ENCODE results near the gene ACOXL. TPM values are rescaled to one million over a fixed set of nuclear protein-coding genes. Genes with fewer than 3 reads are reported as not detected.

The ACOXL gene
- total and polyA plus RNA-seq, 4 donors: 0.13 TPM; not detected in 3

DNA sequence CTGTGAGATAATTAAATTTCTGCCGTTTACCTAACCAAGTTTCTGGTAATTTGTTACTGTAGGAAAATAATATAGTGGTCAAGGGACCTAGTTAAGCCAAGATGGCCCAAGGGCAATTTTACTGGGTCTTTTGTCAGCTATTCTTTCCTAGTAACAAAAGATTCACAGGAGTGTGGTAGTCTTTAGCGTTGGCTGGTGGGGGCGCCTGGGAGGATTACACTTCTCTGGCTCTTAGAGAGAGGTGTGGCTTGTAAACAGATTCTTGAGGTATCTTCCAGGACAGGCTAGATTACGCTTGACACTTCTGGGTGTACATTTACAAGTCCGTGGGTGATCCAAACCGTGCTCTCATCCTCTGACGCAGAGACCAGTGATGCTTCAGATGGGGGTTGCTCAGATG, 3.3 kb upstream of the ACOXL start:
- H3K4me1 ChIP-seq (ENCODE audit: control insufficient read depth in 1 of 2, insufficient read depth in 2 of 2, low read length in 2 of 2): no peaks in the 10 kb centered on the region

DNA sequence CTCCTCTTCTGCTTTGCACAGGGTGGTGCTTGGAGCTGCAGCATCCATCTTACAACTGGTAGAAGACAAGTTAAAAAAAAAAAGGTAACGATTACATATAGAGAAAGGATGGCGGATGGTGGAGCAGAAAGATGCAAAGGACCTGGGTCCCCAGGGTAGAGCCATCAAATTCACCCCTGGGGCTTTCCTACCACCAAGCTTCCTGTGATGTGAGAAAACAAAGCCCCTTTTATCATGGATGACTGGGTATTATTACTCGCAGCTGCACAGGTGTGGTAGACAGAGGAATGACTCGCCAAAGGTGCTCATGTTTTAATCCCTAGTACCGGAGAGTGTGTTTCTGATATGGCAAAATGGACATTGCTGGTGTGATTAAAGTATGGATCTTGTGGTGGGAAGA, 1.3 kb upstream of the ACOXL start:
- 92 to 97% methylated on average over 5 of the region's 5 CpGs for WGBS, 2 donors
- H3K9me3 ChIP-seq (ENCODE audit: control insufficient read depth, low read length): no peaks in the 10 kb centered on the region
- no peaks in the 10 kb centered on the region for H3K4me1 ChIP-seq (ENCODE audit: control insufficient read depth in 1 of 2, insufficient read depth in 2 of 2, low read length in 2 of 2)
- intact Hi-C loops (cut with DNase I): no loop called here
- no peaks in the 10 kb centered on the region for H3K36me3 ChIP-seq (ENCODE audit: control insufficient read depth in 1 of 2, insufficient read depth in 2 of 2, low read length in 1 of 2)
- ATAC-seq (ENCODE audit: low FRiP score) (no peak), DNase-seq (no peak)
- H3K27me3 ChIP-seq (ENCODE audit: control insufficient read depth in 1 of 2, insufficient read depth in 2 of 2, low read length in 1 of 2): no peaks in the 10 kb centered on the region
- no peak overlapping the region for H3K4me3 ChIP-seq (ENCODE audit: low read length in 2 of 2)
- no peak overlapping the region for H3K27ac ChIP-seq (ENCODE audit: low read depth in 1 of 2, low read length in 2 of 2)

More for the DNA sequence above, 3.3 kb upstream of the ACOXL start:
- Histone ChIP-seq H3K9me3 (ENCODE audit: control insufficient read depth, low read length) (no peaks in the 10 kb centered on the region), H3K4me3 (ENCODE audit: low read length in 2 of 2) (no peak overlapping the region), H3K36me3 (ENCODE audit: control insufficient read depth in 1 of 2, insufficient read depth in 2 of 2, low read length in 1 of 2) (no peaks in the 10 kb centered on the region), H3K27me3 (ENCODE audit: control insufficient read depth in 1 of 2, insufficient read depth in 2 of 2, low read length in 1 of 2) (no peaks in the 10 kb centered on the region), H3K27ac (ENCODE audit: low read depth in 1 of 2, low read length in 2 of 2) (no peak overlapping the region)
- WGBS, 2 donors: 90 to 93% methylated on average over 7 of the region's 7 CpGs
- intact Hi-C loops (cut with DNase I): no loop called here
- DNase-seq (no peak), ATAC-seq (ENCODE audit: low FRiP score) (no peak)

DNA sequence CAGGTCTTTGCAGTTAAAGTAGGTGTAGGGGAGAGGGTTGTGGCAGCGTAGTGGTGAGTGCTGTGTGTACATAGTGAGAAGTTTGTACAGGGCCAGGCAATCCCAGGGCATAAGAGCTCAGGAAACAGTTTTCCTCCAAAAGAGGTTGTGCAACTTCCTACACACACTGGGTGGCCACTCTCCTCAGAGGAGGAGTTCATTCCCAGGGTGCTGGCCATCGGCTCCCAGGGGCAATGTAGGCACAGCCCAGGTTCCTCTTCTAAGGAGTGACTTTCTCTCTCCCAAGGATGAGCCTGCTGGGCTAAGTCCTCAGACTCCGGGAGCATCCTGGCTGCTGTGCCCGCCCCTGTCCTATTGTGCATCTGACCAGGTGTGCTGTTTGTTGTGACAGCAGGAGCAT, 3.0 kb downstream of the ACOXL start:
- Histone ChIP-seq H3K36me3 (ENCODE audit: control insufficient read depth in 1 of 2, insufficient read depth in 2 of 2, low read length in 1 of 2) (no peaks in the 10 kb centered on the region), H3K4me3 (ENCODE audit: low read length in 2 of 2) (no peak overlapping the region), H3K27me3 (ENCODE audit: control insufficient read depth in 1 of 2, insufficient read depth in 2 of 2, low read length in 1 of 2) (no peaks in the 10 kb centered on the region), H3K9me3 (ENCODE audit: control insufficient read depth, low read length) (peaks cover 3% of the 10 kb centered on the region), H3K27ac (ENCODE audit: low read depth in 1 of 2, low read length in 2 of 2) (no peak overlapping the region), H3K4me1 (ENCODE audit: control insufficient read depth in 1 of 2, insufficient read depth in 2 of 2, low read length in 2 of 2) (no peaks in the 10 kb centered on the region)
- no peak for ATAC-seq (ENCODE audit: low FRiP score)
- WGBS, 2 donors: 68 to 81% methylated on average over 4 of the region's 4 CpGs
- intact Hi-C loops (cut with DNase I): no loop called here
- DNase-seq: no peak

DNA sequence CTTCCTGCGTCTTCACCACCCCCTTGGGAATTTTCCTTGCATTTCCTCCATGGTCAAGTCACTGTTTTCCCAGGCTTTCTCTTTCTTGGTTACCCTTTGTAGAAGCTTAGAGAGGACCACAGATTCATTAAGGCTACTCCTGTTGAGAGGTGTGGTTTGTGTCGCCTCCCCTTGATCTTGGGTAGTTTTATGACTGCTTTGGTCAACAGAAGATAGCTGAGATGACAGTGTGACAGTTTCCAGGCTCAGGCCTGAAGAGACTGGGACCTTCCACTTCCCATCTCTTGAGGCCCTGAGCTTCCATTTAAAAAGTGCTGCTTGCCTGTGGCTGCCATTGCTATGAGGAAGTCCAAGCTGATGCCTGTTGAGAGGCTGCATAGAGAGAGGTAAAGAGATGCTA, 5.4 kb downstream of the ACOXL start:
- DNase-seq: no peak
- H3K27me3 ChIP-seq (ENCODE audit: control insufficient read depth in 1 of 2, insufficient read depth in 2 of 2, low read length in 1 of 2): peaks cover 0 to 3% of the 10 kb centered on the region in 2 donors
- WGBS, 2 donors: 94 to 96% methylated on average over 2 of the region's 2 CpGs

DNA sequence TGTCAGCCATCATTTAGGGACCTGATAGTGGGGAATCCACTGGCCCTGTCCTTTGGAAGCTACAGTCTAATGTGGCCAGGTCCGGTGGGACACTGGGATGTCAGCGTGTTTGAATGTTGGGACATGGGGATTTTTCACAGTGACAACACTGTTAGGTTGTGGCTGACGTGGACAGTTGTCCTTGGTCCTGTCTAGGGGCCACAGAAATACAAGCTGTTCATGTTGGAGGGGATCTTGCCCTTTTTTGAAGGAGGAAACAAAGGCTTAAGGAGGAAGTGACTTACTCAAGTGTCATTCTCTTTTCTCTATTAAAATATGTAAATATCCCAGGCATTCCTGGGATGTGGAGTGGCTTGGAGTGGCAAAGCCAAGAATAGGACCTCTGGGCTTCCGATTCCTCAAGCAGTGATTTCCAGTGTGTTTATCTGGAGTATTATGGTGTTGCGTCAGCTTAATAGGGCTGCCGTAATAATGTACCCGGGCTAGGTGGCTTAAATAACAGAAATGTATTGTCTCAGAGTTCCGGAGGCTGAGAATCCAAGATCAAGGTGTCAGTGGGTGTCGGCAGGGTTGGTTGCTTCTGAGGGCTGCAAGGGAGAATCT, 8.5 kb downstream of the ACOXL start:
- peaks cover 0 to 3% of the 10 kb centered on the region in 2 donors for H3K27me3 ChIP-seq (ENCODE audit: control insufficient read depth in 1 of 2, insufficient read depth in 2 of 2, low read length in 1 of 2)
- H3K36me3 ChIP-seq (ENCODE audit: control insufficient read depth in 1 of 2, insufficient read depth in 2 of 2, low read length in 1 of 2): no peaks in the 10 kb centered on the region
- no peak overlapping the region for H3K27ac ChIP-seq (ENCODE audit: low read depth in 1 of 2, low read length in 2 of 2)
- peaks cover 3% of the 10 kb centered on the region for H3K9me3 ChIP-seq (ENCODE audit: control insufficient read depth, low read length)
- DNase-seq (no peak), ATAC-seq (ENCODE audit: low FRiP score) (no peak)
- H3K4me1 ChIP-seq (ENCODE audit: control insufficient read depth in 1 of 2, insufficient read depth in 2 of 2, low read length in 2 of 2): no peaks in the 10 kb centered on the region
- intact Hi-C loops (cut with DNase I): no loop called here
- no peak overlapping the region for H3K4me3 ChIP-seq (ENCODE audit: low read length in 2 of 2)
- 92 to 94% methylated on average over 9 of the region's 9 CpGs for WGBS, 2 donors

More for the DNA sequence above, 5.4 kb downstream of the ACOXL start:
- Histone ChIP-seq H3K9me3 (ENCODE audit: control insufficient read depth, low read length) (peaks cover 3% of the 10 kb centered on the region), H3K27ac (ENCODE audit: low read depth in 1 of 2, low read length in 2 of 2) (no peak overlapping the region), H3K36me3 (ENCODE audit: control insufficient read depth in 1 of 2, insufficient read depth in 2 of 2, low read length in 1 of 2) (no peaks in the 10 kb centered on the region), H3K4me3 (ENCODE audit: low read length in 2 of 2) (no peak overlapping the region), H3K4me1 (ENCODE audit: control insufficient read depth in 1 of 2, insufficient read depth in 2 of 2, low read length in 2 of 2) (no peaks in the 10 kb centered on the region)
- no peak for ATAC-seq (ENCODE audit: low FRiP score)
- intact Hi-C loops (cut with DNase I): no loop called here

DNA sequence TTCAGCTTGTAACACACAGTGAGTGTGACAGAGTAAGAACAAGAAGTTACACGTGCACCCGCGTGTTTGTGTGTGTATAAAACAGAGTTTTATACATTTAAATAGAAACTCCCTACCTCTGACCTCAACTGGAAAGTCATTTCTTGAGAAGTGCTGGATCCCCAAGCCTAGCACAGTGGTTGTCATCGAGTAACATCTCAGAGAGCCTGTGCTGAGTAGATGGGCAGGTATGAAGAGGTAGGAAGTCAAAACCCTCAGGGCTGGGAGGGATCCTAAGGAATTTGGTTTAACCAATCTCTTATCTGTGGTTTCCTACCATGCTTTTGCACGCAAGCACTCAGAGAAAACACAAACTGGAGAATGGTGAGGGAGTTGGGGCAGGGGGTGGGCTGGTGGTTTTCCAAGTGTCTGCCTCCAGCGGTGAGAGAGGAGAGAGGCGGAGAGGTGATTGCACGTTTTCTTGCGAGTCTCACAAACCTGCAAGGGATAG, 9.2 kb downstream of the ACOXL start:
- no peaks in the 10 kb centered on the region for H3K4me1 ChIP-seq (ENCODE audit: control insufficient read depth in 1 of 2, insufficient read depth in 2 of 2, low read length in 2 of 2)
- H3K27ac ChIP-seq (ENCODE audit: low read depth in 1 of 2, low read length in 2 of 2): no peak overlapping the region
- ATAC-seq (ENCODE audit: low FRiP score): no peak
- 74 to 78% methylated on average over 9 of the region's 9 CpGs for WGBS, 2 donors
- H3K36me3 ChIP-seq (ENCODE audit: control insufficient read depth in 1 of 2, insufficient read depth in 2 of 2, low read length in 1 of 2): no peaks in the 10 kb centered on the region
- H3K27me3 ChIP-seq (ENCODE audit: control insufficient read depth in 1 of 2, insufficient read depth in 2 of 2, low read length in 1 of 2): peaks cover 0 to 3% of the 10 kb centered on the region in 2 donors
- H3K4me3 ChIP-seq (ENCODE audit: low read length in 2 of 2): no peak overlapping the region
- DNase-seq: no peak
- intact Hi-C loops (cut with DNase I): no loop called here
- H3K9me3 ChIP-seq (ENCODE audit: control insufficient read depth, low read length): peaks cover 3% of the 10 kb centered on the region

DNA sequence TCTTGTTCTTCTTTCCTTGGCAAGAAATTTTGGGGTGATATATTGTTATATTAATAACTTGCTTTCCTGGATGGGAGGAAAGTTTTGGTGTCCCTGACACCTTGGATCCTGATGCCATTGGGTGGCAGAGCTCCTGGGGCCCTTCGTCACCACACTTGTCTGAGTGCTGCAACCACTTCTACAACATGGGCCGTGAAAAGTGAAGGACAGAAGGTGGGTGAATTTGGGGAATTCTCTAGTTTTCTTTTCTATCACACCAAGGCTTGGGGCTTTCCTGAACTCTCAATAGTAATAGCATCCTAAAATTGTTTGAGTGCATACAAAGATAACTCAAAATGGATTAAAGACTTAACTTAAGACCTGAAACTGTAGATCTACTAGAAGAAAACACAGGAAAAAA, 10.0 kb downstream of the ACOXL start:
- DNase-seq: no peak
- no peak for ATAC-seq (ENCODE audit: low FRiP score)
- Histone ChIP-seq H3K9me3 (ENCODE audit: control insufficient read depth, low read length) (peaks cover 3% of the 10 kb centered on the region), H3K4me3 (ENCODE audit: low read length in 2 of 2) (no peak overlapping the region), H3K27me3 (ENCODE audit: control insufficient read depth in 1 of 2, insufficient read depth in 2 of 2, low read length in 1 of 2) (peaks cover 0 to 3% of the 10 kb centered on the region in 2 donors), H3K27ac (ENCODE audit: low read depth in 1 of 2, low read length in 2 of 2) (no peak overlapping the region), H3K36me3 (ENCODE audit: control insufficient read depth in 1 of 2, insufficient read depth in 2 of 2, low read length in 1 of 2) (no peaks in the 10 kb centered on the region), H3K4me1 (ENCODE audit: control insufficient read depth in 1 of 2, insufficient read depth in 2 of 2, low read length in 2 of 2) (no peaks in the 10 kb centered on the region)
- WGBS, 2 donors: 94 to 100% methylated on average over 2 of the region's 2 CpGs
- intact Hi-C loops (cut with DNase I): no loop called here

DNA sequence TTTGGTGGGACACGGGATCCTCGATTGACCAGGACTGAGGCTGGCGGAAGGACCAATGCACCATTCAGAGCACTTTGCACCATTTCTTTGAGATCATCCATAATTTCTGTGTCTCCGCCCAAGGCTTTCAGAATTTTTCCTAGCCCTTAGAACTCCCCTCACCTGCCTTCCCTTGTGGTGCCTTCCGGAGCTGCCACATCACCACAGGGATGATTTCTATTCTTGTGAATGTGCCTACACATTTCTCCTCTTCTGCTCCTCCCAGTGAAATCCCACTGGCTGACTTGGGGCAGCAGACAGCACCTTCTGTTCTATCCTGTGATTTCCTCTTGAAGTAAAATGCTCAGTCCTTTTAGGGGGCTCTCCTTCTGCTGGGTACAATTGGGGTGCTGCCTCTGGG, 11.2 kb downstream of the ACOXL start:
- H3K27me3 ChIP-seq (ENCODE audit: control insufficient read depth in 1 of 2, insufficient read depth in 2 of 2, low read length in 1 of 2): peaks cover 0 to 3% of the 10 kb centered on the region in 2 donors
- no peak for ATAC-seq (ENCODE audit: low FRiP score)
- no peak for DNase-seq
- no peaks in the 10 kb centered on the region for H3K36me3 ChIP-seq (ENCODE audit: control insufficient read depth in 1 of 2, insufficient read depth in 2 of 2, low read length in 1 of 2)
- H3K27ac ChIP-seq (ENCODE audit: low read depth in 1 of 2, low read length in 2 of 2): no peak overlapping the region
- intact Hi-C loops (cut with DNase I): no loop called here
- H3K9me3 ChIP-seq (ENCODE audit: control insufficient read depth, low read length): peaks cover 1% of the 10 kb centered on the region
- no peak overlapping the region for H3K4me3 ChIP-seq (ENCODE audit: low read length in 2 of 2)
- H3K4me1 ChIP-seq (ENCODE audit: control insufficient read depth in 1 of 2, insufficient read depth in 2 of 2, low read length in 2 of 2): no peaks in the 10 kb centered on the region
- 94 to 96% methylated on average over 5 of the region's 5 CpGs for WGBS, 2 donors

DNA sequence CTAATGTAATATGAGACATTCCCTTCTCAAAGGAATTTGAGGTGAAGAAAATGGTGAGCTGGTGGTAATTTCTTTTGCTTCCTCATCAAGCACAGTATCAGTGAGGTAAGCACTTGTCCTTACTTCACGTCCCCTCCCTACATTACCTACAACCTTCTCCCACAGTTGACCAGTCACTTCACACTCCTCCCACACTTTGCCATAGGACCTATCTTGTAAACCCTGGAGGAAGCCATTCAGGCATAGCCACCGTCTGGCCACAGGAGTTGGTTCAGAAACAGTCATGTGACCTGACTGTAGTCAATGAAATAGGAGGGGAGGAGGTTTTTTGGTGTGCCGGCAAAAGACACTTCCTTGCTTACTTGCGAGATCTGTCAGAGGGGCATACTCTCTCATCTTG, 12.1 kb downstream of the ACOXL start:
- H3K4me1 ChIP-seq (ENCODE audit: control insufficient read depth in 1 of 2, insufficient read depth in 2 of 2, low read length in 2 of 2): no peaks in the 10 kb centered on the region
- H3K36me3 ChIP-seq (ENCODE audit: control insufficient read depth in 1 of 2, insufficient read depth in 2 of 2, low read length in 1 of 2): no peaks in the 10 kb centered on the region
- 92% methylated on average over 4 of the region's 4 CpGs for WGBS, 2 donors
- peaks cover 0 to 3% of the 10 kb centered on the region in 2 donors for H3K27me3 ChIP-seq (ENCODE audit: control insufficient read depth in 1 of 2, insufficient read depth in 2 of 2, low read length in 1 of 2)
- intact Hi-C loops (cut with DNase I): no loop called here
- H3K9me3 ChIP-seq (ENCODE audit: control insufficient read depth, low read length): peaks cover 1% of the 10 kb centered on the region
- no peak for ATAC-seq (ENCODE audit: low FRiP score)
- H3K4me3 ChIP-seq (ENCODE audit: low read length in 2 of 2): no peak overlapping the region
- DNase-seq: no peak
- no peak overlapping the region for H3K27ac ChIP-seq (ENCODE audit: low read depth in 1 of 2, low read length in 2 of 2)
